Right atrium auricular region (tissue), 2 donors: ENCODE results near the gene ISG15. TPM values are rescaled to one million over a fixed set of nuclear protein-coding genes. Genes with fewer than 3 reads are reported as not detected.

Source experiments
- DNase-seq: peaks from one replicate; pipeline ENCODE4 v3.0.0-alpha.2; 2019; ENCODE audit warnings: low spot score
- H3K27ac ChIP-seq, 2 donors: fragments of 200-600 bp; sonication (generic); 1 replicate in 1 of 2; 2 replicates in 1 of 2; pipeline ENCODE4 v1.5.1; 2016 to 2019
- H3K27me3 ChIP-seq, 2 donors: fragments of 200-600 bp; sonication (generic); one replicate each; pipeline versions ENCODE4 v1.5.1 to v1.6.0; 2017 to 2019
- H3K36me3 ChIP-seq: fragments of 200-600 bp; sonication (generic); one replicate; pipeline ENCODE4 v1.5.1; 2016
- H3K4me1 ChIP-seq, 2 donors: fragments of 200-600 bp; sonication (generic); one replicate each; pipeline versions ENCODE4 v1.5.1 to v1.6.0; 2017 to 2019
- H3K4me3 ChIP-seq, 2 donors: fragments of 200-600 bp; sonication (generic); 1 replicate in 1 of 2; 2 replicates in 1 of 2; pipeline ENCODE4 v1.5.1; 2017 to 2019; ENCODE audit warnings: mild to moderate bottlenecking in 1 of 2, moderate library complexity in 1 of 2
- H3K9me3 ChIP-seq, 2 donors: fragments of 200-600 bp; sonication (generic); one replicate each; pipeline ENCODE4 v1.5.1; 2019
- total RNA-seq, 2 donors: library from RNA; depleted of rRNA; stranded (reverse); fragments of >200 nt; gene quantifications; one replicate each; pipeline ENCODE4 v1.1.0, GENCODE V29; 2016
- TF ChIP-seq, protein P1 (sequence below), 2 donors: fragments of 200-600 bp; sonication (generic); IDR thresholded peaks; one replicate each; pipeline ENCODE4 v1.5.1; 2019; ENCODE audit warnings: antibody characterized with exemption in 2 of 2

ISG15 gene
- total RNA-seq, 2 donors from 2014 or later = 26.8 to 32.2 TPM

DNA sequence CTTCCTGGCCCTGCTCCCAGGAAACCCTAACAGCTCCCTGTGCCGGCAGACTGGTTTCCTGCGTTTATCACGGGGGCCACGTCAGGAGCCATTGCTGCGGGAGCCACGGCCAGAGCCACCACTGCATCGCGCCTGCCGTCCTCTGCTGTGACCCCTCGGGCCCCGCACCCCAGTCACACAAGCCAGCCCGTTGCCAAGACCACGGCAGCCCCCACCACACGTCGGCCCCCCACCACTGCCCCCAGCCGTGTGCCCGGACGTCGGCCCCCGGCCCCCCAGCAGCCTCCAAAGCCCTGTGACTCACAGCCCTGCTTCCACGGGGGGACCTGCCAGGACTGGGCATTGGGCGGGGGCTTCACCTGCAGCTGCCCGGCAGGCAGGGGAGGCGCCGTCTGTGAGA, 34.7 kb downstream of the ISG15 start:
- Histone ChIP-seq H3K9me3 (no peaks in the 10 kb centered on the region), H3K4me1 (no peaks in the 10 kb centered on the region), H3K27me3 (no peaks in the 10 kb centered on the region), H3K4me3 (no peak overlapping the region), H3K27ac (no peak overlapping the region), H3K36me3 (peaks cover 14% of the 10 kb centered on the region)
- DNase-seq = no peak
- TF ChIP-seq, protein P1, sequence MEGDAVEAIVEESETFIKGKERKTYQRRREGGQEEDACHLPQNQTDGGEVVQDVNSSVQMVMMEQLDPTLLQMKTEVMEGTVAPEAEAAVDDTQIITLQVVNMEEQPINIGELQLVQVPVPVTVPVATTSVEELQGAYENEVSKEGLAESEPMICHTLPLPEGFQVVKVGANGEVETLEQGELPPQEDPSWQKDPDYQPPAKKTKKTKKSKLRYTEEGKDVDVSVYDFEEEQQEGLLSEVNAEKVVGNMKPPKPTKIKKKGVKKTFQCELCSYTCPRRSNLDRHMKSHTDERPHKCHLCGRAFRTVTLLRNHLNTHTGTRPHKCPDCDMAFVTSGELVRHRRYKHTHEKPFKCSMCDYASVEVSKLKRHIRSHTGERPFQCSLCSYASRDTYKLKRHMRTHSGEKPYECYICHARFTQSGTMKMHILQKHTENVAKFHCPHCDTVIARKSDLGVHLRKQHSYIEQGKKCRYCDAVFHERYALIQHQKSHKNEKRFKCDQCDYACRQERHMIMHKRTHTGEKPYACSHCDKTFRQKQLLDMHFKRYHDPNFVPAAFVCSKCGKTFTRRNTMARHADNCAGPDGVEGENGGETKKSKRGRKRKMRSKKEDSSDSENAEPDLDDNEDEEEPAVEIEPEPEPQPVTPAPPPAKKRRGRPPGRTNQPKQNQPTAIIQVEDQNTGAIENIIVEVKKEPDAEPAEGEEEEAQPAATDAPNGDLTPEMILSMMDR (IDR thresholded peaks at IDR 0.05) = no peak

- Histone ChIP-seq H3K27ac (no peak overlapping the region), H3K9me3 (no peaks in the 10 kb centered on the region), H3K27me3 (no peaks in the 10 kb centered on the region), H3K36me3 (peaks cover 14% of the 10 kb centered on the region), H3K4me1 (no peaks in the 10 kb centered on the region), H3K4me3 (no peak overlapping the region)
- TF ChIP-seq, protein P1 (IDR thresholded peaks at IDR 0.05) = no peak
- no peak for DNase-seq
Observed at GRCh38 chr1:1048765-1049164, 35.5 kb downstream of the ISG15 start.

DNA sequence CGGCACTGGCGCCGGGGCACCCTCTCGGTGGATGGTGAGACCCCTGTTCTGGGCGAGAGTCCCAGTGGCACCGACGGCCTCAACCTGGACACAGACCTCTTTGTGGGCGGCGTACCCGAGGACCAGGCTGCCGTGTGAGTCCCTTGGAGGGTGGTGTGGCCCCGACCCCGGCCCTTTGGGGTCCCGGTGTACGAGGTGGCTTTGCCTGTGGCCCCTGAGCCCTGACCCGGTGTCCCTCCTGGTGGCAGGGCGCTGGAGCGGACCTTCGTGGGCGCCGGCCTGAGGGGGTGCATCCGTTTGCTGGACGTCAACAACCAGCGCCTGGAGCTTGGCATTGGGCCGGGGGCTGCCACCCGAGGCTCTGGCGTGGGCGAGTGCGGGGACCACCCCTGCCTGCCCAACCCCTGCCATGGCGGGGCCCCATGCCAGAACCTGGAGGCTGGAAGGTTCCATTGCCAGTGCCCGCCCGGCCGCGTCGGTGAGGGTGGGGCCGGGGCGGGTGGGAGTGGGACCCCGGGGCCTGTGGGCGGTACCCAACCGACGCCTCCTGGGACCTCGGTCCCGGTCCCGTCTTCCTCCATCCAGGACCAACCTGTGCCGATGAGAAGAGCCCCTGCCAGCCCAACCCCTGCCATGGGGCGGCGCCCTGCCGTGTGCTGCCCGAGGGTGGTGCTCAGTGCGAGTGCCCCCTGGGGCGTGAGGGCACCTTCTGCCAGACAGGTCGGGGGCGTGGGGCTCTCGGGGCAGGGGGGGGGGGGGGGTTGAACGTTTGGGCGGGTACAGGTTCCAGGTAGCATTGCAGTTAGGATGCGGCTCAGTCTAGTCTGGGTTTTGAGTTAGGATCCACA, 36.2 kb downstream of the ISG15 start:
- Histone ChIP-seq H3K27me3 (no peaks in the 10 kb centered on the region), H3K27ac (no peak overlapping the region), H3K4me3 (no peak overlapping the region), H3K36me3 (peaks cover 14% of the 10 kb centered on the region), H3K9me3 (no peaks in the 10 kb centered on the region), H3K4me1 (no peaks in the 10 kb centered on the region)
- TF ChIP-seq, protein P1 (IDR thresholded peaks at IDR 0.05) = no peak
- DNase-seq = no peak

GRCh38 chr1:1050577-1051052, 37.3 kb downstream of the ISG15 start:
- peak overlapping the region in 1 of 2 donors; percentile 22 for H3K4me3 ChIP-seq
- TF ChIP-seq, protein P1 (IDR thresholded peaks at IDR 0.05) = no peak
- DNase-seq = no peak
- H3K9me3 ChIP-seq = no peaks in the 10 kb centered on the region
- H3K27me3 ChIP-seq = no peaks in the 10 kb centered on the region
- H3K27ac ChIP-seq = no peak overlapping the region
- peaks cover 14% of the 10 kb centered on the region for H3K36me3 ChIP-seq
- H3K4me1 ChIP-seq = no peaks in the 10 kb centered on the region

GRCh38 chr1:1051127-1051810, 38.0 kb downstream of the ISG15 start:
- Histone ChIP-seq H3K27me3 (no peaks in the 10 kb centered on the region), H3K4me1 (no peaks in the 10 kb centered on the region), H3K9me3 (no peaks in the 10 kb centered on the region), H3K36me3 (peaks cover 12% of the 10 kb centered on the region), H3K4me3 (peak overlapping the region in 1 of 2 donors; percentile 22), H3K27ac (no peak overlapping the region)
- TF ChIP-seq, protein P1 (IDR thresholded peaks at IDR 0.05) = no peak
- DNase-seq = no peak
